A549 (cell line): ENCODE results near the gene ADCY10.

Experiments
- CTCF ChIP-seq: fragments of >200 bp; sonication (Bioruptor Twin); formaldehyde crosslinking; IDR thresholded peaks from 3 replicates; pipeline ENCODE4 v1.5.1; 2016
- E2F6 ChIP-seq: IDR thresholded peaks from 2 replicates; pipeline ENCODE4 v1.6.1; 2012; ENCODE audit warnings: low read depth, borderline replicate concordance
- ESRRA ChIP-seq: fragments of 150-350 bp; IDR thresholded peaks from 2 replicates; pipeline ENCODE4 v1.6.1; 2014; ENCODE audit warnings: mild to moderate bottlenecking, low read length, borderline replicate concordance
- GATA3 ChIP-seq: IDR thresholded peaks from 2 replicates; pipeline ENCODE4 v1.6.1; 2012; ENCODE audit warnings: borderline replicate concordance
- HDAC2 ChIP-seq: fragments of 200-600 bp; sonication (generic); IDR thresholded peaks from 2 replicates; pipeline ENCODE4 v1.6.1; 2016
- MAX ChIP-seq: IDR thresholded peaks from 2 replicates; pipeline ENCODE4 v1.6.1; 2012
- NR3C1 ChIP-seq: fragments of >200 bp; sonication (Bioruptor Twin); formaldehyde crosslinking; IDR thresholded peaks from 3 replicates; pipeline ENCODE4 v1.6.1; 2017
- POLR2A ChIP-seq: IDR thresholded peaks from 2 replicates; pipeline ENCODE4 v1.6.1; 2012; ENCODE audit warnings: mild to moderate bottlenecking, low read length
- RAD21 ChIP-seq, 2 experiments: fragments of >200 bp in 1 of 2; sonication (Bioruptor Twin) in 1 of 2; formaldehyde crosslinking in 1 of 2; IDR thresholded peaks in 1 of 2; conservative IDR thresholded peaks in 1 of 2; 2 replicates in 1 of 2; 3 replicates in 1 of 2; pipeline ENCODE4 v1.6.1; 2012 to 2018; ENCODE audit warnings: inconsistent platforms in 1 of 2
- ZSCAN20 ChIP-seq: fragments of 250-450 bp; sonication (Bioruptor Pico); IDR thresholded peaks from 2 replicates; pipeline ENCODE4 v1.8.0; 2022; ENCODE audit warnings: mild to moderate bottlenecking, moderate library complexity

GRCh38 chr1:167784876-167785550, 128.9 kb downstream of the ADCY10 start:
- TF ChIP-seq CTCF (no peak), NR3C1 (no peak), POLR2A (no peak), HDAC2 (no peak), MAX (no peak), ESRRA (no peak), RAD21 (conservative IDR thresholded peaks at IDR 0.05 in 1 of 2, IDR thresholded peaks at IDR 0.05 in 1 of 2) (no peak), ZSCAN20 (CRISPR knock-in tag) (no peak), E2F6 (no peak), GATA3 (no peak)
